Adrenal gland (tissue), 5 donors: Measurements from ENCODE around the gene TMEM101.

Experiments used
- POLR2A ChIP-seq, 2 donors: fragments of 450-650 bp; IDR thresholded peaks; one replicate each; pipeline ENCODE4 v1.6.1; 2017; ENCODE audit warnings: antibody characterized with exemption in 2 of 2, mild to moderate bottlenecking in 2 of 2, moderate library complexity in 1 of 2
- TF ChIP-seq, protein P1 (sequence below), 6 experiments: fragments of 450-650 bp in 4 of 6; fragments of 200-600 bp in 2 of 6; sonication (generic) in 1 of 6; IDR thresholded peaks; 1 replicate in 5 of 6; 2 replicates in 1 of 6; pipeline versions ENCODE4 v1.5.1 to v1.8.0; 2016 to 2021; ENCODE audit warnings: antibody characterized with exemption in 6 of 6, mild to moderate bottlenecking in 2 of 6, moderate library complexity in 1 of 6
- donor health status: DM: no; HTN: no; CAD: no.

DNA sequence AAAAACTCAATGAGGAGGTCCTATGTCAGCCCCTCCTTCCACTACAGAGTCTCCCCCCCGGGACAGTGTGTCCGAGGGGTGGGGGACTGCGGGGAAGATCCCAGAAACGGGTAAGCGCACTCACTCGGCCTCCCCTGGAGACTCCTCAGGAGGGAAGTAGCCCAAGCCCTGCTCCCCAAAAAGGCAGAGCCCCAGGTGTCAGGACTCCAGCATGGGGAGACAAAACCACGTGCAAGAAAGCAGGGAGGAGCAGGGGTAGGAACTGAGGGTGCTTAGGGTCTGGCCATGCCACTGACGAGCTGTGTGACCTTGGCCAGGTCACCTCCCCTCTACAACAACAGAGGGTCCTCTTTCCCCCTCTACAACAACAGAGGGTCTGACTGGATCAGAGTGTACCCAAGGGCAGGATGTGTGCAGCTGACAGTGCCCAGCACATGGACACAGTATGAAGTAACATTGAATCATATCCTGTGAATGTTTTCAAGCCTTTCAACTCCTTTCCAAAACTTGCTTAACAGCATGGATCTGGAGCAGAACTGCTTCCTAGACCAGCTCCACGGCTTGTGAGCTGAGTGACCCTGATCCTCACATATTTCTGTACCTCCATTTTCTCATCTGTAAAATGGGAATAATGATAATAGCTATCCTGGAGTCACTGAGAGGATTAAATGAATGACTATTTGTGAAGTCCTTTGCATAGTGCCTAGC, 12.5 kb downstream of the TMEM101 start:
- TF ChIP-seq POLR2A (IDR thresholded peaks at IDR 0.05) = no peak
- TF ChIP-seq, protein P1, sequence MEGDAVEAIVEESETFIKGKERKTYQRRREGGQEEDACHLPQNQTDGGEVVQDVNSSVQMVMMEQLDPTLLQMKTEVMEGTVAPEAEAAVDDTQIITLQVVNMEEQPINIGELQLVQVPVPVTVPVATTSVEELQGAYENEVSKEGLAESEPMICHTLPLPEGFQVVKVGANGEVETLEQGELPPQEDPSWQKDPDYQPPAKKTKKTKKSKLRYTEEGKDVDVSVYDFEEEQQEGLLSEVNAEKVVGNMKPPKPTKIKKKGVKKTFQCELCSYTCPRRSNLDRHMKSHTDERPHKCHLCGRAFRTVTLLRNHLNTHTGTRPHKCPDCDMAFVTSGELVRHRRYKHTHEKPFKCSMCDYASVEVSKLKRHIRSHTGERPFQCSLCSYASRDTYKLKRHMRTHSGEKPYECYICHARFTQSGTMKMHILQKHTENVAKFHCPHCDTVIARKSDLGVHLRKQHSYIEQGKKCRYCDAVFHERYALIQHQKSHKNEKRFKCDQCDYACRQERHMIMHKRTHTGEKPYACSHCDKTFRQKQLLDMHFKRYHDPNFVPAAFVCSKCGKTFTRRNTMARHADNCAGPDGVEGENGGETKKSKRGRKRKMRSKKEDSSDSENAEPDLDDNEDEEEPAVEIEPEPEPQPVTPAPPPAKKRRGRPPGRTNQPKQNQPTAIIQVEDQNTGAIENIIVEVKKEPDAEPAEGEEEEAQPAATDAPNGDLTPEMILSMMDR (IDR thresholded peaks at IDR 0.05) = no peak
